ENCODE measurements around the gene SLC16A9. TPM values are rescaled to one million over a fixed set of nuclear protein-coding genes. Genes with fewer than 3 reads are reported as not detected.
A peak's percentile ranks its signal among the peaks of the same experiment; 100 is the strongest.

Gene SLC16A9
- total and polyA plus RNA-seq, 10 donors, result 2.1 to 58.9 (median 27.0) TPM

DNA sequence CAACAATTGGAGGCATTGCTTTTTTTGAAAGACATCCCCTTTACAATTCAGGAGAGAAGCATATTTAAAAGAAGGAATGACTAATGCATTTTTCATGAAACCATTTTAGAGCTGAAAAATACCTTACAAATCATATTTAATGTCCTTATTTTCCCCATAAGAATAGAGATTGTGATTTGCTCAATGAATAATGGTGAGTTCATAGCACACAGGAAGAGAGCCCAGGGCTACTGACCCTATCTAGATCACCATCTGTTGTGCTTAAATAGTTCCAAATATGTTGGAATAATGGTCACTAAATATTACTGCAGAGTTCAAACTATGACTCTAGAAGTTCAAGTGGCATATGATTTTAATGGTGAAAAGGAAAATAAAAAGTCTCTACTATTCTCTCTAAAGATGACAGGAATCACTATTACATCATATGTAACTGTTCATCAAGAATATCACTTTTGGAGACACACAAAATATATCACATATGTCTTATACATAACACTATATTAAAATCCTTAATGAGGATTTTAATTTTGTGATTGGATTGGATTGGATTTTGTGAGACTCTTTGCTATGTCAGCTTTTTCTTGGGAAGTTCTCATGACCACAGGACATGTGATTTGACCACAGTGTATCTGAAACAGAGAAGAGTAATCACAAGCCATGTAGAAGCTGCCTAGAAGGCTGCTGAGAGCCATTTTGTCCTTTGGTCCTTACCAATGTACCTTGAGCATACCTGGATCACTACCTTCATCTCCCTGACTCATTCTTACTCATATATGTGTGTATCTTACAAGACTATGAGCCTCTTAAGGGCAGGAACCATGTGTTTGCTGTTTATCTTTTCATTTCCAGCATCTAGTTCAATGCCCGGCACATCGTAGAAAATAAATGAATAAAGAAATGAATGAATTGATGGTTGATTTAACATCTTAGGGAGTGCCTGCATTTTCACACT, 26.4 kb downstream of the SLC16A9 start:
- DNase-seq, result no peak
- Histone ChIP-seq H3K27me3 (replicated peaks in 1 of 7) (no peaks in the 10 kb centered on the region), H3K36me3 (no peaks in the 10 kb centered on the region), H3K4me1 (peaks cover 0 to 10% (median 4%) of the 10 kb centered on the region in 6 donors), H3K27ac (peak overlapping the region in 7 of 8 donors; percentile 6 to 62 (median 39)), H3K4me3 (no peak overlapping the region), H3K9me3 (no peaks in the 10 kb centered on the region)
- WGBS, 5 donors, result 95 to 99% (median 97%) methylated on average over 2 of the region's 2 CpGs
- intact Hi-C loops (cut with DNase I; ENCODE audit: low total_unique reads), result no loop called here
- no peak for TF ChIP-seq POLR2AphosphoS5 (IDR thresholded peaks at IDR 0.05)
- no peak for TF ChIP-seq POLR2A (IDR thresholded peaks at IDR 0.05)
- TF ChIP-seq, protein P1, sequence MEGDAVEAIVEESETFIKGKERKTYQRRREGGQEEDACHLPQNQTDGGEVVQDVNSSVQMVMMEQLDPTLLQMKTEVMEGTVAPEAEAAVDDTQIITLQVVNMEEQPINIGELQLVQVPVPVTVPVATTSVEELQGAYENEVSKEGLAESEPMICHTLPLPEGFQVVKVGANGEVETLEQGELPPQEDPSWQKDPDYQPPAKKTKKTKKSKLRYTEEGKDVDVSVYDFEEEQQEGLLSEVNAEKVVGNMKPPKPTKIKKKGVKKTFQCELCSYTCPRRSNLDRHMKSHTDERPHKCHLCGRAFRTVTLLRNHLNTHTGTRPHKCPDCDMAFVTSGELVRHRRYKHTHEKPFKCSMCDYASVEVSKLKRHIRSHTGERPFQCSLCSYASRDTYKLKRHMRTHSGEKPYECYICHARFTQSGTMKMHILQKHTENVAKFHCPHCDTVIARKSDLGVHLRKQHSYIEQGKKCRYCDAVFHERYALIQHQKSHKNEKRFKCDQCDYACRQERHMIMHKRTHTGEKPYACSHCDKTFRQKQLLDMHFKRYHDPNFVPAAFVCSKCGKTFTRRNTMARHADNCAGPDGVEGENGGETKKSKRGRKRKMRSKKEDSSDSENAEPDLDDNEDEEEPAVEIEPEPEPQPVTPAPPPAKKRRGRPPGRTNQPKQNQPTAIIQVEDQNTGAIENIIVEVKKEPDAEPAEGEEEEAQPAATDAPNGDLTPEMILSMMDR (IDR thresholded peaks at IDR 0.05 in 8 of 11, conservative IDR thresholded peaks at IDR 0.05 in 3 of 11), result no peak

DNA sequence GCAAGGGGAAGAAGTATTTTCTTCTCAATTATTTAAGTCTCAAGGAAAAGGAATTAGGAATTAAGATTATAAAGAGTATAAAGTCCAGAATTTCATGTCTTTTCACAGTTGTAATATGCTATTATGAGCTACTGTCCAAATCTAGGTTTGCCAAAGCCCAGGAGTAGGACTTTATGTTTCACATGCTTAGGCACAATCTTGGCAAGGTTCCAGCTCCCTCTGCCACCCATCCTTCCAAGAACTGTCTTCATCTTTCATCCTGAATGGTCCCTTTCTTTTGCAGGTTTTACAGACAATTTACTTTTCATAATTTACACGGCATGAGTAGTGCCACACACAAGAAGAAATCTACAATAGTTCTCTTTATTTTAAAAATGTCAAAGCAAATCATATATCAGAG, 29.5 kb downstream of the SLC16A9 start:
- Histone ChIP-seq H3K36me3 (no peaks in the 10 kb centered on the region), H3K27ac (peak overlapping the region in 7 of 8 donors; percentile 49 to 73 (median 60)), H3K9me3 (no peaks in the 10 kb centered on the region), H3K4me1 (peaks cover 0 to 20% (median 4%) of the 10 kb centered on the region in 6 donors), H3K27me3 (replicated peaks in 1 of 7) (no peaks in the 10 kb centered on the region), H3K4me3 (no peak overlapping the region)
- TF ChIP-seq POLR2A (IDR thresholded peaks at IDR 0.05), result no peak
- TF ChIP-seq, protein P1 (IDR thresholded peaks at IDR 0.05 in 8 of 11, conservative IDR thresholded peaks at IDR 0.05 in 3 of 11), result no peak
- 89 to 100% (median 94%) methylated on average over 1 of the region's 1 CpG for WGBS, 5 donors
- intact Hi-C loops (cut with DNase I; ENCODE audit: low total_unique reads), result no loop called here
- no peak for DNase-seq

DNA sequence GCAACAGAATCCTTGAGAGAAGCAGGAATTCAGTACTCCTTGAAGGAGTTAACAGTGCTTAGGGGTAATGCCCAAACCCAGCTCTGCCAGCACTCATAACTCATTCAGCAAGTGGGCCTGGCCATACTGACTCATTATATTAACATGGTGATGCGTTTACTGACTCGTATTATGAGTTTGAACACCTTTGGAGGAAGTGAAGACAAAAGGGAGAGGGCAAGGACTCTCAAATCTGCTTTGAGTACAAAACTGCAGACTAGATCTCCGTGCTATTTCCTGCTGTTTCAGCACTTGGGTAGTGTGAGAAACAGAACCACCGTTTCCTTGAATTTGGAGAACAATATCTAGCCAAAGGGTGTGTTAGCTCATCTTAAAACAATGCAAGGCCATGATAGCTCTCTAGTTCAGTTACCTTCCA, 30.8 kb downstream of the SLC16A9 start:
- intact Hi-C loops (cut with DNase I; ENCODE audit: low total_unique reads), result no loop called here

More for the DNA sequence above, 30.8 kb downstream of the SLC16A9 start:
- TF ChIP-seq, protein P1 (IDR thresholded peaks at IDR 0.05 in 8 of 11, conservative IDR thresholded peaks at IDR 0.05 in 3 of 11), result no peak
- TF ChIP-seq POLR2A (IDR thresholded peaks at IDR 0.05), result no peak
- peak in 1 of 3 donors; percentile 4 for TF ChIP-seq POLR2AphosphoS5 (IDR thresholded peaks at IDR 0.05)
- no peak for DNase-seq
- Histone ChIP-seq H3K36me3 (no peaks in the 10 kb centered on the region), H3K4me1 (peaks cover 0 to 20% (median 5%) of the 10 kb centered on the region in 6 donors), H3K4me3 (no peak overlapping the region), H3K27ac (peak overlapping the region in 7 of 8 donors; percentile 49 to 73 (median 60)), H3K27me3 (replicated peaks in 1 of 7) (no peaks in the 10 kb centered on the region), H3K9me3 (no peaks in the 10 kb centered on the region)
- 22 to 54% (median 37%) methylated on average over 4 of the region's 4 CpGs for WGBS, 5 donors

Data from spleen (tissue), 11 donors.